ENCODE results near the gene TSHZ2.

Gene TSHZ2

DNA sequence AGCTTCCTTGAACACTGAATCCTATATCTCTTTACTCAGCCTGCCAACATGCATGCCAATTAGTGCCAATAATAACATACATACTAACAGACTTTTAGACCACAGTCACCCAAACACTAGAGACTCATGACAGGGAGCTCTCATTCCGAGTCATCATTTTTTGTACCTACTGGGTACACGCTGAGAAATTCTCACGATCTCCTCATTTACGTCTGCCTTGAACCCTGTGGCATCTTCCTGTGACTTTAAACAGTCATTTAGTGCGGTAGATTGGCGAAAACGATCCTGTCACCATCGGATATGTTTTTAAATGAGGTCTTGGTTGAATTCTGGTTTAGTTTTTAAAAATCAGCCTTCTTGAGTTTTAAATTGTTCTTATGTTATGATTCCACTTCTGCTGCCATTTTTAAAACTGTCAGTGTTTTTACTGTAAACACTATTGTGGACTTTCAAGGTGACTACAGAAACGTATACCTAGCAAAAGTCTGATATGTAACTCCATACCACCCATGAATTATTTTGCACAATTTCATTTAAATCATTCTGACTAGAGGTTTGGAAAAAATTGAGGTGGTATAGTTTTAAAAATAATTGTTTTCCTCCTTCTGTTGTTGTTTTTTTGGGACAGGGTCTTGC, 275.4 kb downstream of the TSHZ2 start:
- Histone ChIP-seq H2AFZ (ENCODE audit: low read length) (no peak overlapping the region), H3K4me2 (ENCODE audit: low read length) (no peak overlapping the region), H3K4me3 (ENCODE audit: low read depth, low read length, poor library complexity, severe bottlenecking) (no peak overlapping the region), H3K27me3 (ENCODE audit: insufficient read depth, low read length) (no peaks in the 10 kb centered on the region; the same call in 1 of the 2 replicates), H3K4me1 (ENCODE audit: insufficient read depth, low read length, severe bottlenecking) (no peaks in the 10 kb centered on the region), H3K9me3 (ENCODE audit: low read length) (no peaks in the 10 kb centered on the region), H3K79me2 (ENCODE audit: insufficient read depth, low read length) (no peaks in the 10 kb centered on the region), H4K20me1 (ENCODE audit: insufficient read depth, low read length) (no peaks in the 10 kb centered on the region), H3K9ac (ENCODE audit: low read length) (no peak overlapping the region), H3F3A (ENCODE audit: insufficient read depth, low read length) (no peaks in the 10 kb centered on the region), H3K9me2 (ENCODE audit: low read depth, low read length) (no peaks in the 10 kb centered on the region), H3K27ac (ENCODE audit: low read depth, low read length, poor library complexity, severe bottlenecking) (no peak overlapping the region), H3K36me3 (ENCODE audit: insufficient read depth, low read length) (no peaks in the 10 kb centered on the region)
- TF ChIP-seq, protein P1, sequence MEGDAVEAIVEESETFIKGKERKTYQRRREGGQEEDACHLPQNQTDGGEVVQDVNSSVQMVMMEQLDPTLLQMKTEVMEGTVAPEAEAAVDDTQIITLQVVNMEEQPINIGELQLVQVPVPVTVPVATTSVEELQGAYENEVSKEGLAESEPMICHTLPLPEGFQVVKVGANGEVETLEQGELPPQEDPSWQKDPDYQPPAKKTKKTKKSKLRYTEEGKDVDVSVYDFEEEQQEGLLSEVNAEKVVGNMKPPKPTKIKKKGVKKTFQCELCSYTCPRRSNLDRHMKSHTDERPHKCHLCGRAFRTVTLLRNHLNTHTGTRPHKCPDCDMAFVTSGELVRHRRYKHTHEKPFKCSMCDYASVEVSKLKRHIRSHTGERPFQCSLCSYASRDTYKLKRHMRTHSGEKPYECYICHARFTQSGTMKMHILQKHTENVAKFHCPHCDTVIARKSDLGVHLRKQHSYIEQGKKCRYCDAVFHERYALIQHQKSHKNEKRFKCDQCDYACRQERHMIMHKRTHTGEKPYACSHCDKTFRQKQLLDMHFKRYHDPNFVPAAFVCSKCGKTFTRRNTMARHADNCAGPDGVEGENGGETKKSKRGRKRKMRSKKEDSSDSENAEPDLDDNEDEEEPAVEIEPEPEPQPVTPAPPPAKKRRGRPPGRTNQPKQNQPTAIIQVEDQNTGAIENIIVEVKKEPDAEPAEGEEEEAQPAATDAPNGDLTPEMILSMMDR (IDR thresholded peaks at IDR 0.05; ENCODE audit: low read length), result no peak
- no peak for TF ChIP-seq EZH2 (IDR thresholded peaks at IDR 0.05; ENCODE audit: borderline replicate concordance, low read length)

- TF ChIP-seq, protein P1 (IDR thresholded peaks at IDR 0.05; ENCODE audit: low read length), result no peak
- no peak for TF ChIP-seq EZH2 (IDR thresholded peaks at IDR 0.05; ENCODE audit: borderline replicate concordance, low read length)
- no peaks in the 10 kb centered on the region for H3K27me3 ChIP-seq (ENCODE audit: insufficient read depth, low read length)
- no peaks in the 10 kb centered on the region for H3K4me1 ChIP-seq (ENCODE audit: insufficient read depth, low read length, severe bottlenecking)
Measured at GRCh38 chr20:53250456-53250855, 278.3 kb downstream of the TSHZ2 start.

GRCh38 chr20:53252002-53252401, 279.8 kb downstream of the TSHZ2 start:
- Histone ChIP-seq H3K4me2 (ENCODE audit: low read length) (no peak overlapping the region), H3K9me3 (ENCODE audit: low read length) (no peaks in the 10 kb centered on the region), H4K20me1 (ENCODE audit: insufficient read depth, low read length) (no peaks in the 10 kb centered on the region), H2AFZ (ENCODE audit: low read length) (no peak overlapping the region), H3K27ac (ENCODE audit: low read depth, low read length, poor library complexity, severe bottlenecking) (no peak overlapping the region), H3K4me3 (ENCODE audit: low read depth, low read length, poor library complexity, severe bottlenecking) (no peak overlapping the region), H3K9me2 (ENCODE audit: low read depth, low read length) (no peaks in the 10 kb centered on the region), H3K79me2 (ENCODE audit: insufficient read depth, low read length) (no peaks in the 10 kb centered on the region), H3K27me3 (ENCODE audit: insufficient read depth, low read length) (no peaks in the 10 kb centered on the region), H3K4me1 (ENCODE audit: insufficient read depth, low read length, severe bottlenecking) (no peaks in the 10 kb centered on the region), H3K36me3 (ENCODE audit: insufficient read depth, low read length) (no peaks in the 10 kb centered on the region), H3F3A (ENCODE audit: insufficient read depth, low read length) (no peaks in the 10 kb centered on the region), H3K9ac (ENCODE audit: low read length) (no peak overlapping the region)
- TF ChIP-seq, protein P1 (IDR thresholded peaks at IDR 0.05; ENCODE audit: low read length), result no peak
- TF ChIP-seq EZH2 (IDR thresholded peaks at IDR 0.05; ENCODE audit: borderline replicate concordance, low read length), result no peak

More at GRCh38 chr20:53250456-53250855, 278.3 kb downstream of the TSHZ2 start:
- H3K9ac ChIP-seq (ENCODE audit: low read length), result no peak overlapping the region
- no peak overlapping the region for H3K4me3 ChIP-seq (ENCODE audit: low read depth, low read length, poor library complexity, severe bottlenecking)
- H2AFZ ChIP-seq (ENCODE audit: low read length), result no peak overlapping the region
- H3F3A ChIP-seq (ENCODE audit: insufficient read depth, low read length), result no peaks in the 10 kb centered on the region
- H3K4me2 ChIP-seq (ENCODE audit: low read length), result no peak overlapping the region
- H3K79me2 ChIP-seq (ENCODE audit: insufficient read depth, low read length), result no peaks in the 10 kb centered on the region
- H3K9me3 ChIP-seq (ENCODE audit: low read length), result no peaks in the 10 kb centered on the region
- H3K9me2 ChIP-seq (ENCODE audit: low read depth, low read length), result no peaks in the 10 kb centered on the region
- no peaks in the 10 kb centered on the region for H4K20me1 ChIP-seq (ENCODE audit: insufficient read depth, low read length)
- H3K27ac ChIP-seq (ENCODE audit: low read depth, low read length, poor library complexity, severe bottlenecking), result no peak overlapping the region
- no peaks in the 10 kb centered on the region for H3K36me3 ChIP-seq (ENCODE audit: insufficient read depth, low read length)

Data from OCI-LY1 (cell line).